A673 (cell line): ENCODE results near the gene VAMP5. TPM values are rescaled to one million over a fixed set of nuclear protein-coding genes. Genes with fewer than 3 reads are reported as not detected.

Experiments used
- BruUV-seq: library from RNA; stranded (reverse); fragments of 400-500 nt; replicated peaks from 2 replicates; lab custom pipeline; 2021; lab: Mats Ljungman, UMichigan
- CTCF ChIA-PET: fragments of 300-600 bp; sonication (Branson Sonifier 250); formaldehyde crosslinking; loops from one replicate; lab custom pipeline; 2022; ENCODE audit warnings: antibody characterized with exemption; lab: Charles Lee
- POLR2A ChIA-PET: fragments of 300-600 bp; sonication (Branson Sonifier 250); formaldehyde crosslinking; loops from one replicate; lab custom pipeline; 2022; ENCODE audit warnings: antibody characterized with exemption; ENCODE audit not compliant: low non-redundant PET; lab: Charles Lee
- DNase-seq: peaks from one replicate; pipeline ENCODE4 v3.0.0-alpha.2; 2015; ENCODE audit warnings: low spot score
- H3K27ac ChIP-seq: fragments of 200-600 bp; sonication (generic); 2 replicates; pipeline ENCODE4 v1.5.1; 2016; ENCODE audit warnings: mixed run types, low read depth, mild to moderate bottlenecking, mixed read lengths, antibody characterized with exemption, low read length; ENCODE audit not compliant: poor library complexity, severe bottlenecking
- H3K27me3 ChIP-seq: fragments of 200-600 bp; sonication (generic); replicated peaks from 2 replicates; pipeline ENCODE4 v1.6.1; 2017; ENCODE audit warnings: mixed run types, low read depth, mild to moderate bottlenecking, mixed read lengths, antibody characterized with exemption, low read length; ENCODE audit not compliant: insufficient read depth, poor library complexity
- H3K36me3 ChIP-seq: fragments of 200-600 bp; sonication (generic); 2 replicates; pipeline ENCODE4 v1.6.1; 2016; ENCODE audit warnings: mixed run types, mild to moderate bottlenecking, mixed read lengths, antibody characterized with exemption, low read length; ENCODE audit not compliant: insufficient read depth, poor library complexity, severe bottlenecking
- H3K4me1 ChIP-seq: fragments of 200-600 bp; sonication (generic); 2 replicates; pipeline ENCODE4 v1.6.1; 2017; ENCODE audit warnings: mixed run types, mild to moderate bottlenecking, mixed read lengths, antibody characterized with exemption, low read length; ENCODE audit not compliant: insufficient read depth, poor library complexity, severe bottlenecking
- H3K4me3 ChIP-seq: fragments of 200-600 bp; sonication (generic); 2 replicates; pipeline ENCODE4 v1.5.1; 2016; ENCODE audit warnings: low read depth, mixed run types, mild to moderate bottlenecking, mixed read lengths, low read length; ENCODE audit not compliant: poor library complexity, severe bottlenecking
- H3K9me3 ChIP-seq: fragments of 200-600 bp; sonication (generic); 2 replicates; pipeline ENCODE4 v1.6.1; 2016; ENCODE audit warnings: mixed run types, low read depth, mild to moderate bottlenecking, mixed read lengths, antibody characterized with exemption, low read length; ENCODE audit not compliant: poor library complexity, severe bottlenecking
- EZH2 ChIP-seq: fragments of 200-600 bp; sonication (generic); IDR thresholded peaks from 2 replicates; pipeline ENCODE4 v1.6.1; 2017; ENCODE audit warnings: borderline replicate concordance, low read depth, mild to moderate bottlenecking, mixed read lengths, antibody characterized with exemption, low read length; ENCODE audit not compliant: poor library complexity, severe bottlenecking
- intact Hi-C: fragments of 100-400 bp; cut with micrococcal nuclease; formaldehyde crosslinking; loops from one replicate; pipeline ENCODE4 v1.10.0; 2022; ENCODE audit not compliant: unreplicated experiment
- total RNA-seq: library from RNA; stranded (reverse); gene quantifications from 2 replicates; pipeline ENCODE4 v1.2.3, GENCODE V29; 2021
- TF ChIP-seq, protein P1 (sequence below): fragments of 300-800, 200-600 bp; sonication (generic); conservative IDR thresholded peaks from 2 replicates; pipeline ENCODE4 v1.5.1; 2017; ENCODE audit warnings: low read depth, mild to moderate bottlenecking, antibody characterized with exemption, low read length, moderate library complexity, mixed read lengths

Gene VAMP5
- total RNA-seq, 1 experiment from 2014 or later = 2.1 TPM

DNA sequence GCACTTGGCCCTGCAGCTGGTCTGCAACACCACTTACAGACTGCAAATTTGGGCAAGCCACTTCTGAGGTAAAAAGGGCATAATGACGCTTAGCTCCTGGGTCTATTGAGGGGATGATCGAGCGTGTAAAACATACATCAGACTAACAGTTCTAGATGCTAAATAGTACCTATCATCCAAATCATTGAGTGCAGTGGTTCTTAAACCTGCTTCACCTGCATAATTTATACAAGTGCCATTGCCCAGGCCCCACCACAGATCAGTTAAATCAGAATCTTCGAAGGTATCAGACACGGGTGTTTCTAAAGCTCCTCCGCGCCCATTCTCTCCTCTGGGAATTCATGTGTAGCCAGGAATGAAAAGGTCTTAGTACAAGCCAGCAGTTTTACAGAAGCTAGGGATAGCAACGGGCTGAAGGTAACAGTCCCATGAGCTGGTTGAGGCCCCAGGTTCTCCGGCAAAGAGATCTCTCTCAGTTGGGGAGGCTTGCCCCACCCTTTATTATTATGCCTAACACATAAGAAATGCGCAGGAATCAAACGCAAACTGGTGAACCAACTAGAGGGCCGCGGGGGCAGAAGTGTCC, 10.6 kb downstream of the VAMP5 start:
- Histone ChIP-seq H3K4me1 (no peaks in the 10 kb centered on the region), H3K9me3 (no peaks in the 10 kb centered on the region), H3K36me3 (peaks cover 17% of the 10 kb centered on the region), H3K4me3 (peak overlapping the region; percentile 82), H3K27ac (peak overlapping the region; percentile 83), H3K27me3 (no peaks in the 10 kb centered on the region)
- DNase-seq = no peak
- BruUV-seq = TSS peak; percentile 94
- intact Hi-C loops = no loop called here
- POLR2A ChIA-PET = interaction anchor here (0.6 kb wide), 2 partner anchors 14 to 48 kb away, joined by 3 read pairs; no protein-coding TSS in a partner anchor
- CTCF ChIA-PET = interaction anchor here (0.6 kb wide), 1 partner anchor 188 kb away, joined by 3 read pairs; no protein-coding TSS in a partner anchor
- no peak for TF ChIP-seq EZH2
- TF ChIP-seq, protein P1, sequence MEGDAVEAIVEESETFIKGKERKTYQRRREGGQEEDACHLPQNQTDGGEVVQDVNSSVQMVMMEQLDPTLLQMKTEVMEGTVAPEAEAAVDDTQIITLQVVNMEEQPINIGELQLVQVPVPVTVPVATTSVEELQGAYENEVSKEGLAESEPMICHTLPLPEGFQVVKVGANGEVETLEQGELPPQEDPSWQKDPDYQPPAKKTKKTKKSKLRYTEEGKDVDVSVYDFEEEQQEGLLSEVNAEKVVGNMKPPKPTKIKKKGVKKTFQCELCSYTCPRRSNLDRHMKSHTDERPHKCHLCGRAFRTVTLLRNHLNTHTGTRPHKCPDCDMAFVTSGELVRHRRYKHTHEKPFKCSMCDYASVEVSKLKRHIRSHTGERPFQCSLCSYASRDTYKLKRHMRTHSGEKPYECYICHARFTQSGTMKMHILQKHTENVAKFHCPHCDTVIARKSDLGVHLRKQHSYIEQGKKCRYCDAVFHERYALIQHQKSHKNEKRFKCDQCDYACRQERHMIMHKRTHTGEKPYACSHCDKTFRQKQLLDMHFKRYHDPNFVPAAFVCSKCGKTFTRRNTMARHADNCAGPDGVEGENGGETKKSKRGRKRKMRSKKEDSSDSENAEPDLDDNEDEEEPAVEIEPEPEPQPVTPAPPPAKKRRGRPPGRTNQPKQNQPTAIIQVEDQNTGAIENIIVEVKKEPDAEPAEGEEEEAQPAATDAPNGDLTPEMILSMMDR = no peak

DNA sequence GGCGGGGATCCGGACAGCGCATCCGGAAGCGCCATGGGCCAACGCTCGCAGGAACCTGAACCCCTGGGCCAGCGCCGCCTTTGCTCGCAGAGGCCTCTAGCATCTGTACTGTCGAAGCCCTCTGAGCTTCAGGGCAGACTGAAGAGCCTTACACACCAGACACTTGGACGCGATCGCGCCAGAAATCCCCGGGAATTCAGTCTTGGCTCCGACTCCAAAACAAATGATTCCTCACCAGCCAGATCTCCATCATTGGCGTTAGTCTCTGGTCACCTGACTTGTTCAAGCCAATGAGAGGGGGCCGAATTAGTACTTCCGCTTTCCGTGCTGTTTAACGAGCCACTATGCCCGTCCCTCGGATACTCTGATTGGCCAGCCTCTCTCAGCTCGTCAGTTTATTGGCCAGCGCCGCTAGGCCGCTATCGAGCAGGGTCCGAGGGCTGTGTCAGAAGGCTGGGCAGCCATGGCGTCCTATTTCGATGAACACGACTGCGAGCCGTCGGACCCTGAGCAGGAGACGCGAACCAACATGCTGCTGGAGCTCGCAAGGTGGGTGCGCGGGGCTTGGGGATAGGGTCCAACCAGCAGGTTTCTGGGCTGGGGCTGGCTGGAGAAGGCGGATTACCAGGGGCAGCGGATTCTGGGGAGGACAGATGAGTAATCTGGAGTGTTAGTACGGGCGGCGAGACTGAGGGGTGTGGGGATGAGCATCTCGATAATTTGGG, 11.2 kb downstream of the VAMP5 start, which contains the start of gene RNF181:
TSS of gene RNF181 (plus strand) at position 445 of the 725 bp plus-strand sequence. CDS start at position 464, 19 bp downstream.
- ChIA-PET CTCF (interaction anchor here (0.6 kb wide), 1 partner anchor 189 kb away, joined by 3 read pairs; no protein-coding TSS in a partner anchor), POLR2A (interaction anchor here (0.5 to 0.6 kb wide), 3 partner anchors 14 to 49 kb away, joined by 3 to 7 read pairs (median 3); no protein-coding TSS in a partner anchor)
- TF ChIP-seq, protein P1 = no peak
- Histone ChIP-seq H3K27me3 (no peaks in the 10 kb centered on the region), H3K4me1 (no peaks in the 10 kb centered on the region), H3K4me3 (peak within 1 kb of the TSS; percentile 82), H3K9me3 (no peaks in the 10 kb centered on the region), H3K36me3 (peaks cover 17% of the 10 kb centered on the region), H3K27ac (peak within 1 kb of the TSS; percentile 83)
- no TSS peak for BruUV-seq
- intact Hi-C loops = no loop called here
- peak; percentile 98 for DNase-seq

DNA sequence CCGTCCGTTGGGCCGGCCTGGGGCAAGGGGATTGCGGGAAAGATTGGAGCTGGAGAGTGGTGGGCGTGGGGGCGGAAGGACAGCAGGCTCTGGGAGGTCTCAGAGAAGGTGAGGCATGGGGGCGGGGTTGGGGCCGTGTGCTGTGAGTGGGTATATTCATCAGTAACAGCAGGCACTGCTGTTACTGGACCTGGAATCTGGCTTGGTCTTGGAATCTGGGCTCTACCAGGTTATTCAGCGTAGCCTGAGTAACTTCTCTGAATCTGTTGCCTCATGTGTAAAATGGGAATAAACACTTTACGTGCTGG, 11.7 kb downstream of the VAMP5 start:
- Histone ChIP-seq H3K36me3 (peaks cover 17% of the 10 kb centered on the region), H3K27me3 (no peaks in the 10 kb centered on the region), H3K27ac (peak overlapping the region; percentile 83), H3K4me3 (peak overlapping the region; percentile 82), H3K9me3 (no peaks in the 10 kb centered on the region), H3K4me1 (no peaks in the 10 kb centered on the region)
- DNase-seq = no peak
- TSS peak; percentile 45 for BruUV-seq
- ChIA-PET CTCF (no interaction called here), POLR2A (no interaction called here)
- no peak for TF ChIP-seq EZH2
- TF ChIP-seq, protein P1 = no peak
- intact Hi-C loops = no loop called here
